Right ventricle myocardium inferior (tissue), 1 donor: Measurements from ENCODE around the gene ADAMTS14. TPM values are rescaled to one million over a fixed set of nuclear protein-coding genes. Genes with fewer than 3 reads are reported as not detected.

ENCODE experiments used
- ATAC-seq: fragments of 200-7000 bp; cut with Tn5 transposase; one replicate; pipeline ENCODE4 v1.9.1; 2020; ENCODE audit warnings: mild to moderate bottlenecking, moderate library complexity
- DNase-seq: peaks from one replicate; pipeline ENCODE4 v3.0.0; 2021; ENCODE audit errors: missing footprints
- intact Hi-C: fragments of 100-400 bp; cut with DNase I; formaldehyde crosslinking; loops from one replicate; pipeline ENCODE4 v1.11.0; 2022
- total RNA-seq: library from RNA; stranded (reverse); fragmentation: NEBNext Ultra II Directional; extraction: Animal tissue kit (Norgen Biotek cat#: 25700); gene quantifications from one replicate; pipeline ENCODE4 v1.2.1, GENCODE V29; 2021
- donor health status: DM: no; HTN: yes; CAD: no; lungs with severe emphysema.

The ADAMTS14 gene
- total RNA-seq, 1 donor from 2014 or later: 0.43 TPM

- intact Hi-C loops: no loop called here
- DNase-seq: no peak
- ATAC-seq: no peak
Observed at GRCh38 chr10:70738761-70739121, 66.4 kb downstream of the ADAMTS14 start.

- no peak for DNase-seq
- intact Hi-C loops: no loop called here
- ATAC-seq: peak; percentile 32
Observed at GRCh38 chr10:70740406-70741288, 68.3 kb downstream of the ADAMTS14 start.

- DNase-seq: no peak
- intact Hi-C loops: no loop called here
- peak; percentile 82 for ATAC-seq
Observed at GRCh38 chr10:70742537-70743429, 70.5 kb downstream of the ADAMTS14 start.

- ATAC-seq (no peak), DNase-seq (no peak)
- intact Hi-C loops: no loop called here
Observed at GRCh38 chr10:70743430-70743788, 71.1 kb downstream of the ADAMTS14 start.

DNA sequence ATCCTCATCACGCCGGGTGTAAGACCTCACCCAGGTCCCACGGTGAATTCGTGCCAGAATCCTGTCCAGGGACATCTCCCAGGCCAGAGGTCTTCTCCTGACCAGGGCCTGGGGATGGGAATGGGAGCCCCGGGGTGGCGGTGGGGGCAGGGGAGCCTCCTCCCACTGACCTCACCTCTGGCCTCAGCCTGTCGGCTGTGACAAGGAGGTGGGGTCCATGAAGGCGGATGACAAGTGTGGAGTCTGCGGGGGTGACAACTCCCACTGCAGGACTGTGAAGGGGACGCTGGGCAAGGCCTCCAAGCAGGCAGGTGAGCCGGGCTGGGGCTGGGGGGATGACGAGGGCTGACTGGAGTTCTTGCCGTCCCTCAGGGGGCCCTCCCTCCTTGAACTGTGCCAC lies 71.6 kb downstream of the ADAMTS14 start:
- DNase-seq (no peak), ATAC-seq (no peak)
- intact Hi-C loops: no loop called here

GRCh38 chr10:70744617-70745143 lies 72.4 kb downstream of the ADAMTS14 start:
- intact Hi-C loops: no loop called here
- no peak for DNase-seq
- ATAC-seq: no peak

DNA sequence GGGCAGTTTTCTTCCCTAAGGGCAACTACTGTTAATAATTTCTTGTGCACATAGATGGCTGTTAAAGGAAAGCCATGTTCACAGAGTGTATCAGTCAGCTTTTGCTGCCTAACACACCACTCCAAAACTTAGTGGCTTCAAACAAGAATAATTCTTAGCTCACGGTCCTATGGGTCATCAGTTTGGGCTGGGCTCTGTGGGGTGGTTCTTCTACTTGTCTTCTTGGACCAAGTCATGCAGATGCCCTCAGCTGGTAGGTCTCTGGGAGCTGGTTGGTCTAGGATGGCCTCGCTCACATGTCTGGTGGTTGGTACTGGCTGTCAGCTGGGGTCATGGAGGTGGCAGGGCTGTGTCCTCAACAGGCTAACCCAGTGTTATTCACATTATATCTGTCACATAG lies 73.2 kb downstream of the ADAMTS14 start:
- intact Hi-C loops: no loop called here
- no peak for ATAC-seq
- no peak for DNase-seq

DNA sequence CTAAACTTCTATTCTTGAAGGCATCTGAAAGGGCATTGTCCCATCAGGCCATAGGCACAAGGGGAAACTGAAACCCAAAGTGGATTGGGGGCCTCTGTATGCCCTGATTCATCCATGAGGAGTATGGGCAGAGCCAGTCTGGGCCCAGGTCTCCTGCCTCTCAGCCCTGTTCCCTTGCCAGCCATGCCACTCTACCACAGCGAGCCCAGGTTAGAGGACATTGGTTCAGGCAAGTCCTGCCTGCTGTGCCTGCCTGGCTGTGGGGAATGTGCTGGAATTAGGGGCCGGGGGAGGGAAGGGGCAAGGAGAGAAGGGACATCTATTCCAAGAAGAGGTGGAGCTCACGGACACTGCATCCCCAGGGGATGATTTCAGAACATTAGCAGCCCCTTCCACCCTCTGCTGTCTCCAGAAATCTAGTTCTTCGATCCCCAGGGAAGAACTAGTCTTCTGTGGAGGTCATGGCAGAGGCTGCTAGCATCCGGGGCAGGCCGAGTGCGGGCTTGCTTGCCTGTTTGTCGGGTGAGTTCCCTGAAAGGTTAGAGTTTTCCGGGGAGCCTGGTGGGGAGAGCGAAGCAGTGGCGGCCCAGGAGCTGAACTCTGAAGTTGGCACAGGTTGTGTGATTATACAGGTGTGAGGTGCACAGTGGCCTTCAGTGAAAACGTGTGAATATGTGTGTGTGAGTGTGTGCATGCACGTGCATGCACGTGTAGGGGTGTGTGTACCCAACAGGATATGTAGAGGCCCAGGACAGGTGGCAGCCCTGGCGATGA lies 75.1 kb downstream of the ADAMTS14 start:
- DNase-seq: no peak
- intact Hi-C loops: no loop called here
- ATAC-seq: no peak

GRCh38 chr10:70748305-70748704 lies 76.0 kb downstream of the ADAMTS14 start:
- intact Hi-C loops: no loop called here
- DNase-seq (no peak), ATAC-seq (no peak)

- ATAC-seq: no peak
- intact Hi-C loops: no loop called here
- no peak for DNase-seq
Observed at GRCh38 chr10:70748801-70749573, 76.7 kb downstream of the ADAMTS14 start.

DNA sequence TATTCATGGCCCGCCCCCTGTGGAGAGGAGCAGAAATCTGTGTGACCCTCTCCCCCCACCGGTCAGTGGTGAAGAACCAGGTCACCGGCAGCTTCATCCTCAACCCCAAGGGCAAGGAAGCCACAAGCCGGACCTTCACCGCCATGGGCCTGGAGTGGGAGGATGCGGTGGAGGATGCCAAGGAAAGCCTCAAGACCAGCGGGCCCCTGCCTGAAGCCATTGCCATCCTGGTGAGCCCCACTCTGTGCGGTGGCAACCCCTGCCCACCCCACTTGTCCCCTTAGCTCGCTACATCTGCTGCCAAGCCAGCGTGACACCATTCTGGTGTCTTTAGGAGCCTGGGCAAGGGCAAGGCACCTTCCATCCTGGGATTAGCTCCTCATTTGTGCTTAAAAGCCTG lies 77.5 kb downstream of the ADAMTS14 start:
- DNase-seq: no peak
- no peak for ATAC-seq
- intact Hi-C loops: no loop called here

- DNase-seq (no peak), ATAC-seq (no peak)
- intact Hi-C loops: no loop called here
Observed at GRCh38 chr10:70750156-70750703, 77.9 kb downstream of the ADAMTS14 start.

DNA sequence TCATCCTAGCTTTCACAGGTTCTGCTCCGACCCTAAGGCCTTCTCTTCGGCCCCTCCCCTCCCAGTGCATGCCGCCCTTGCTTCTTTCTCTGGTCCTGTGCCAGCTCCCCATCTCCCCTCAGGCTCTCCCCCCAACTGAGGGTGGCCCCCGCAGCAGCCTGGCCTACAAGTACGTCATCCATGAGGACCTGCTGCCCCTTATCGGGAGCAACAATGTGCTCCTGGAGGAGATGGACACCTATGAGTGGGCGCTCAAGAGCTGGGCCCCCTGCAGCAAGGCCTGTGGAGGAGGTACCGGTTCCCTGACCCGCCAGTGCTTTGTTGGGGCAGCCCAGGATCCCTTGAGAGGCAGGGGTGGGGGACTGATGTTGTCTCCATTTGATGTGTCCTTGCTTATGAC lies 79.0 kb downstream of the ADAMTS14 start:
- DNase-seq (no peak), ATAC-seq (no peak)
- intact Hi-C loops: no loop called here

- intact Hi-C loops: no loop called here
- no peak for ATAC-seq
- no peak for DNase-seq
Observed at GRCh38 chr10:70751991-70752390, 79.7 kb downstream of the ADAMTS14 start.

DNA sequence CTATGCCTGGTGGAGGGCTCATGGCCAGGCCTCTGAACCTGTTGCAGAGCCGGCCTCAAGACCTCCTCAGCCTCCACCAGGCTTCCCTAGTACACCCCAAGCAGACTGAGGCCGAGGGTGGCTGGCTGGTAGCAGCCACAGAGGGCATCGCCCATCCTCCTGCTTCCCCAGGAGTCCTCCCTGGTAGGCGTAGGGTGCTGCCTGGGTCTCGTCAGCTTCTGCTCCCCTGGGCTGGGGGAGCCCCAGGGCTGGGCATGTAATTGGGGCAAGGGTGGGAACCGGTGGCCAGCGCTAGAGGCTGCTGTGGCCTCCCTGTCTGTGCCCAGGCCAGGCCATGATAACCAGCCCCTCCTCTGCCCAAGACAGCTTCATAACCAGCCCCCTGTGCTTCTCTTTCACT lies 80.3 kb downstream of the ADAMTS14 start:
- no peak for DNase-seq

GRCh38 chr10:70753026-70753663 lies 80.8 kb downstream of the ADAMTS14 start:
- DNase-seq: no peak
- intact Hi-C loops: loop anchor here (1.0 kb wide), 1 partner anchor 79 kb away; no protein-coding TSS in a partner anchor
- no peak for ATAC-seq

More for the DNA sequence above, 80.3 kb downstream of the ADAMTS14 start:
- intact Hi-C loops: no loop called here
- no peak for ATAC-seq

- ATAC-seq: peak; percentile 76
- no peak for DNase-seq
- intact Hi-C loops: loop anchor here (1.0 kb wide), 1 partner anchor 80 kb away; no protein-coding TSS in a partner anchor
Observed at GRCh38 chr10:70753841-70754621, 81.7 kb downstream of the ADAMTS14 start.
